Fibroblast of lung (primary cell): ENCODE results near the gene PDE1A. TPM values are rescaled to one million over a fixed set of nuclear protein-coding genes. Genes with fewer than 3 reads are reported as not detected.

ENCODE experiments used
- DNase-seq, 2 donors: peaks; one replicate each; pipeline versions ENCODE4 v3.0.0 to v3.0.0-alpha.2; 2010; ENCODE audit warnings: low read depth in 2 of 2
- H2AFZ ChIP-seq: 2 replicates; pipeline ENCODE4 v1.5.1; 2012; ENCODE audit warnings: low read length, control low read depth, inconsistent platforms
- H3K27ac ChIP-seq: 2 replicates; pipeline ENCODE4 v1.5.1; 2011; ENCODE audit warnings: low read length, control low read depth; ENCODE audit not compliant: insufficient read depth
- H3K27me3 ChIP-seq: 2 replicates; pipeline ENCODE4 v1.5.1; 2011; ENCODE audit warnings: mild to moderate bottlenecking, low read length; ENCODE audit not compliant: control insufficient read depth, insufficient read depth
- H3K36me3 ChIP-seq: 2 replicates; pipeline ENCODE4 v1.5.1; 2011; ENCODE audit warnings: low read length; ENCODE audit not compliant: control insufficient read depth, insufficient read depth
- H3K4me1 ChIP-seq: 2 replicates; pipeline ENCODE4 v1.5.1; 2011; ENCODE audit warnings: low read length; ENCODE audit not compliant: control insufficient read depth, insufficient read depth; ENCODE audit errors: extremely low read depth
- H3K4me2 ChIP-seq: 2 replicates; pipeline ENCODE4 v1.5.1; 2011; ENCODE audit warnings: low read length, control low read depth; ENCODE audit not compliant: insufficient read depth; ENCODE audit errors: extremely low read depth
- H3K4me3 ChIP-seq, 4 experiments: fragments of 200-600 bp in 1 of 4; sonication (generic) in 1 of 4; replicated peaks in 1 of 4; 2 replicates each; pipeline ENCODE4 v1.5.1; 2011 to 2016; ENCODE audit warnings: low read length in 4 of 4, low read depth in 3 of 4, mild to moderate bottlenecking in 3 of 4, control low read depth in 2 of 4, inconsistent platforms in 1 of 4, mixed read lengths in 1 of 4; ENCODE audit not compliant: insufficient read depth in 1 of 4; ENCODE audit errors: control extremely low read depth in 1 of 4
- H3K79me2 ChIP-seq: 2 replicates; pipeline ENCODE4 v1.5.1; 2012; ENCODE audit warnings: mild to moderate bottlenecking, low read length, inconsistent platforms; ENCODE audit not compliant: control insufficient read depth, insufficient read depth
- H3K9ac ChIP-seq: 2 replicates; pipeline ENCODE4 v1.5.1; 2011; ENCODE audit warnings: mild to moderate bottlenecking, low read length, control low read depth; ENCODE audit not compliant: insufficient read depth
- H3K9me3 ChIP-seq: 2 replicates; pipeline ENCODE4 v1.5.1; 2012; ENCODE audit warnings: low read depth, low read length; ENCODE audit not compliant: control insufficient read depth, insufficient read depth
- H4K20me1 ChIP-seq: 2 replicates; pipeline ENCODE4 v1.5.1; 2011; ENCODE audit warnings: low read length; ENCODE audit not compliant: control insufficient read depth, insufficient read depth; ENCODE audit errors: extremely low read depth
- CTCF ChIP-seq, 2 donors: IDR thresholded peaks in 1 of 2; conservative IDR thresholded peaks in 1 of 2; 1 replicate in 1 of 2; 2 replicates in 1 of 2; pipeline ENCODE4 v1.5.1; 2011 to 2012; ENCODE audit warnings: low read length in 2 of 2, control low read depth in 1 of 2, inconsistent platforms in 1 of 2, low read depth in 1 of 2, mild to moderate bottlenecking in 1 of 2
- EZH2 ChIP-seq: IDR thresholded peaks from 2 replicates; pipeline ENCODE4 v1.5.1; 2012; ENCODE audit warnings: low read length, control low read depth, mild to moderate bottlenecking; ENCODE audit errors: missing control alignments
- polyA plus RNA-seq, 2 donors: library from polyadenylated mRNA; depleted of rRNA in 1 of 2; stranded (reverse) in 1 of 2; unstranded in 1 of 2; fragments of >200 nt; gene quantifications; 2 replicates each; pipeline ENCODE4 v1.2.1, GENCODE V29; 2011 to 2012; ENCODE audit warnings: missing spikeins in 1 of 2
- total RNA-seq: library from RNA; depleted of rRNA; stranded (reverse); fragments of >200 nt; gene quantifications from 2 replicates; pipeline ENCODE4 v1.2.1, GENCODE V29; 2014

The PDE1A gene
- total and polyA plus RNA-seq, 2 donors (not counting 1 experiment from before 2014, with no cell fraction given) = 4.0 to 7.1 TPM

DNA sequence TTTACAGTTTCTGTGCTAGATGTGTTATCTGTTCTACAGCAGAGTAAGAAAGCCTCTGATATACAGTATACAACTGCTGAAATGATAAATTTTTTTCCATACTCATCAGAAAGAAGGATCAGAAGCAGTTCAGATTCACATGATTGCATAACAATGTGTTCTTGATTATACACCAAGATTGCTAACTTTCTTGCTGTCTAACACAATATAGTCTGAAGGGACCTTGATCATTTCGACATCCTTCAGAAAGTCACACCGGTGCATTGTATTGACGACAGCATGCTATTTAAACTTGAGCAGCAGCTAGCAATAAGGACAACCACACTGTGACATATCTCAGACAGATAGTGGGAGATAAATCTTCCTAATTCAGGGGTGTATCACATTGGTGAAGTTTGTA, 127.2 kb downstream of the PDE1A start:
- Histone ChIP-seq H3K79me2 (no peaks in the 10 kb centered on the region), H3K36me3 (no peaks in the 10 kb centered on the region), H4K20me1 (no peaks in the 10 kb centered on the region), H2AFZ (no peak overlapping the region), H3K4me1 (no peaks in the 10 kb centered on the region), H3K4me3 (no peak overlapping the region), H3K9ac (no peak overlapping the region), H3K27ac (no peak overlapping the region), H3K27me3 (no peaks in the 10 kb centered on the region), H3K9me3 (no peaks in the 10 kb centered on the region), H3K4me2 (no peak overlapping the region)
- DNase-seq = no peak
- TF ChIP-seq CTCF (conservative IDR thresholded peaks at IDR 0.05 in 1 of 2, IDR thresholded peaks at IDR 0.05 in 1 of 2; ENCODE audit: low read depth in 1 of 2, low read length in 2 of 2) (no peak), EZH2 (no peak)

GRCh38 chr2:182298456-182298855, 128.4 kb downstream of the PDE1A start:
- H3K79me2 ChIP-seq = no peaks in the 10 kb centered on the region
- H3K36me3 ChIP-seq = no peaks in the 10 kb centered on the region
- H3K9ac ChIP-seq = no peak overlapping the region
- TF ChIP-seq EZH2 (no peak), CTCF (conservative IDR thresholded peaks at IDR 0.05 in 1 of 2, IDR thresholded peaks at IDR 0.05 in 1 of 2; ENCODE audit: low read depth in 1 of 2, low read length in 2 of 2) (no peak)
- H3K4me3 ChIP-seq = no peak overlapping the region
- H2AFZ ChIP-seq = no peak overlapping the region
- no peaks in the 10 kb centered on the region for H3K9me3 ChIP-seq
- H3K27ac ChIP-seq = no peak overlapping the region
- no peaks in the 10 kb centered on the region for H3K4me1 ChIP-seq
- H3K27me3 ChIP-seq = no peaks in the 10 kb centered on the region
- DNase-seq = no peak
- no peak overlapping the region for H3K4me2 ChIP-seq
- no peaks in the 10 kb centered on the region for H4K20me1 ChIP-seq

GRCh38 chr2:182291296-182291695, 135.5 kb downstream of the PDE1A start:
- H4K20me1 ChIP-seq = no peaks in the 10 kb centered on the region
- H3K4me3 ChIP-seq = no peak overlapping the region
- no peaks in the 10 kb centered on the region for H3K27me3 ChIP-seq
- no peaks in the 10 kb centered on the region for H3K36me3 ChIP-seq
- no peak overlapping the region for H3K27ac ChIP-seq
- H3K79me2 ChIP-seq = no peaks in the 10 kb centered on the region
- no peak overlapping the region for H2AFZ ChIP-seq
- no peaks in the 10 kb centered on the region for H3K9me3 ChIP-seq
- H3K4me1 ChIP-seq = no peaks in the 10 kb centered on the region
- no peak overlapping the region for H3K4me2 ChIP-seq
- DNase-seq = peak; percentile 5 to 9
- H3K9ac ChIP-seq = no peak overlapping the region
- no peak for TF ChIP-seq CTCF (conservative IDR thresholded peaks at IDR 0.05 in 1 of 2, IDR thresholded peaks at IDR 0.05 in 1 of 2; ENCODE audit: low read depth in 1 of 2, low read length in 2 of 2)
- no peak for TF ChIP-seq EZH2
